Right atrium auricular region (tissue), 2 donors: ENCODE results near the gene MEIOB. TPM values are rescaled to one million over a fixed set of nuclear protein-coding genes. Genes with fewer than 3 reads are reported as not detected.

Source experiments
- DNase-seq: peaks from one replicate; pipeline ENCODE4 v3.0.0-alpha.2; 2019; ENCODE audit warnings: low spot score
- H3K27ac ChIP-seq, 2 donors: fragments of 200-600 bp; sonication (generic); 1 replicate in 1 of 2; 2 replicates in 1 of 2; pipeline ENCODE4 v1.5.1; 2016 to 2019
- H3K27me3 ChIP-seq, 2 donors: fragments of 200-600 bp; sonication (generic); one replicate each; pipeline versions ENCODE4 v1.5.1 to v1.6.0; 2017 to 2019
- H3K36me3 ChIP-seq: fragments of 200-600 bp; sonication (generic); one replicate; pipeline ENCODE4 v1.5.1; 2016
- H3K4me1 ChIP-seq, 2 donors: fragments of 200-600 bp; sonication (generic); one replicate each; pipeline versions ENCODE4 v1.5.1 to v1.6.0; 2017 to 2019
- H3K4me3 ChIP-seq, 2 donors: fragments of 200-600 bp; sonication (generic); 1 replicate in 1 of 2; 2 replicates in 1 of 2; pipeline ENCODE4 v1.5.1; 2017 to 2019; ENCODE audit warnings: mild to moderate bottlenecking in 1 of 2, moderate library complexity in 1 of 2
- H3K9me3 ChIP-seq, 2 donors: fragments of 200-600 bp; sonication (generic); one replicate each; pipeline ENCODE4 v1.5.1; 2019
- total RNA-seq, 2 donors: library from RNA; depleted of rRNA; stranded (reverse); fragments of >200 nt; gene quantifications; one replicate each; pipeline ENCODE4 v1.1.0, GENCODE V29; 2016
- TF ChIP-seq, protein P1 (sequence below), 2 donors: fragments of 200-600 bp; sonication (generic); IDR thresholded peaks; one replicate each; pipeline ENCODE4 v1.5.1; 2019; ENCODE audit warnings: antibody characterized with exemption in 2 of 2

MEIOB gene
- total RNA-seq, 2 donors from 2014 or later, result not detected

DNA sequence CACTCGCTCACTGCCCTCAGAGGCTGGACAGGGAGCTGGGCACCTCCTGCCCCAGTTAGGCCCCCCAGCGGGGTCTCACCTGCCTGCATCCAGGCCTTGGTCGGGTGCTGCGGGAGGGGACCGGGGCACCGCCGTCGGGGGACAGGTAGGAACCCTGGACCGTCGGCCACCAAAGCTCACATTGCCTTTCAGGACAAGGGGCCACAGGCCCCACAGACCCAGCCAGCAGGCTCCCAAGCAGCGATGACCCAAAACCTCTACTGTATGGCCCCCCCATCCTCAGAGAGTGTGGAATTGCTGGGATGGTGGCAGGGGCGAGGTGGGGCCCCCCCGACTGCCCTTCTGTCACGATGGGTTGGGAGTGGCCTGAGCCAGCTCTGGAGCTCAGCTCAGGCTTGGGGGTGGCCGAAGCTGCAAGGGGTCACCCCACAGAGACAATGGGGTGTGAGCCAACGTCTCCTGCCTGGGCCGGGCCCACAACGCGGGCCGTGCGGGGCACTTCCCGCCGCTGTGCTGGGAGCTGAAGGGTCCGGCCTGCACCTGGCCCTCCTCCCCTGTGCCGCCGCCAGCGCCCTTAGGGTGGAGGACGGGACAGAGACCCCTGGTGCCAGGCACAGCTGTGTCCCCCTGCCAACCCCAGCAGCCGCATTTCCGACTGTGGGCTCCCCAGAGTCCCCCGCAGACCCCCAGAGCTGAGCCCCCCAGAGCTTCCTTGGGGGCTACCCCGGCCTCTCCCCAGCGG, 79.0 kb downstream of the MEIOB start:
- no peak overlapping the region for H3K27ac ChIP-seq
- H3K4me1 ChIP-seq, result no peaks in the 10 kb centered on the region
- no peaks in the 10 kb centered on the region for H3K27me3 ChIP-seq
- TF ChIP-seq, protein P1, sequence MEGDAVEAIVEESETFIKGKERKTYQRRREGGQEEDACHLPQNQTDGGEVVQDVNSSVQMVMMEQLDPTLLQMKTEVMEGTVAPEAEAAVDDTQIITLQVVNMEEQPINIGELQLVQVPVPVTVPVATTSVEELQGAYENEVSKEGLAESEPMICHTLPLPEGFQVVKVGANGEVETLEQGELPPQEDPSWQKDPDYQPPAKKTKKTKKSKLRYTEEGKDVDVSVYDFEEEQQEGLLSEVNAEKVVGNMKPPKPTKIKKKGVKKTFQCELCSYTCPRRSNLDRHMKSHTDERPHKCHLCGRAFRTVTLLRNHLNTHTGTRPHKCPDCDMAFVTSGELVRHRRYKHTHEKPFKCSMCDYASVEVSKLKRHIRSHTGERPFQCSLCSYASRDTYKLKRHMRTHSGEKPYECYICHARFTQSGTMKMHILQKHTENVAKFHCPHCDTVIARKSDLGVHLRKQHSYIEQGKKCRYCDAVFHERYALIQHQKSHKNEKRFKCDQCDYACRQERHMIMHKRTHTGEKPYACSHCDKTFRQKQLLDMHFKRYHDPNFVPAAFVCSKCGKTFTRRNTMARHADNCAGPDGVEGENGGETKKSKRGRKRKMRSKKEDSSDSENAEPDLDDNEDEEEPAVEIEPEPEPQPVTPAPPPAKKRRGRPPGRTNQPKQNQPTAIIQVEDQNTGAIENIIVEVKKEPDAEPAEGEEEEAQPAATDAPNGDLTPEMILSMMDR (IDR thresholded peaks at IDR 0.05), result no peak
- peaks cover 14% of the 10 kb centered on the region for H3K36me3 ChIP-seq
- no peak for DNase-seq
- no peaks in the 10 kb centered on the region for H3K9me3 ChIP-seq
- no peak overlapping the region for H3K4me3 ChIP-seq

- no peaks in the 10 kb centered on the region for H3K27me3 ChIP-seq
- H3K27ac ChIP-seq, result no peak overlapping the region
- peaks cover 15% of the 10 kb centered on the region for H3K36me3 ChIP-seq
- TF ChIP-seq, protein P1 (IDR thresholded peaks at IDR 0.05), result no peak
- DNase-seq, result no peak
- no peaks in the 10 kb centered on the region for H3K9me3 ChIP-seq
- H3K4me3 ChIP-seq, result no peak overlapping the region
- H3K4me1 ChIP-seq, result no peaks in the 10 kb centered on the region
Observed at GRCh38 chr16:1791943-1792812, 79.8 kb downstream of the MEIOB start.

- peaks cover 23% of the 10 kb centered on the region for H3K36me3 ChIP-seq
- no peaks in the 10 kb centered on the region for H3K9me3 ChIP-seq
- no peaks in the 10 kb centered on the region for H3K4me1 ChIP-seq
- no peak overlapping the region for H3K27ac ChIP-seq
- H3K4me3 ChIP-seq, result no peak overlapping the region
- H3K27me3 ChIP-seq, result no peaks in the 10 kb centered on the region
- TF ChIP-seq, protein P1 (IDR thresholded peaks at IDR 0.05), result no peak
- no peak for DNase-seq
Observed at GRCh38 chr16:1791256-1791942, 80.6 kb downstream of the MEIOB start.

GRCh38 chr16:1790611-1791255, 81.2 kb downstream of the MEIOB start:
- Histone ChIP-seq H3K9me3 (no peaks in the 10 kb centered on the region), H3K4me1 (peaks cover 0 to under 1% of the 10 kb centered on the region in 2 donors), H3K4me3 (no peak overlapping the region), H3K27me3 (no peaks in the 10 kb centered on the region), H3K27ac (no peak overlapping the region), H3K36me3 (peaks cover 23% of the 10 kb centered on the region)
- no peak for DNase-seq
- TF ChIP-seq, protein P1 (IDR thresholded peaks at IDR 0.05), result no peak

- TF ChIP-seq, protein P1 (IDR thresholded peaks at IDR 0.05), result no peak
- Histone ChIP-seq H3K4me3 (no peak overlapping the region), H3K27me3 (no peaks in the 10 kb centered on the region), H3K4me1 (peaks cover 0 to 5% of the 10 kb centered on the region in 2 donors), H3K9me3 (no peaks in the 10 kb centered on the region), H3K27ac (no peak overlapping the region), H3K36me3 (peaks cover 23% of the 10 kb centered on the region)
- DNase-seq, result no peak
Observed at GRCh38 chr16:1790261-1790610, 81.7 kb downstream of the MEIOB start.
